ENCODE data around the gene C9.

DNA sequence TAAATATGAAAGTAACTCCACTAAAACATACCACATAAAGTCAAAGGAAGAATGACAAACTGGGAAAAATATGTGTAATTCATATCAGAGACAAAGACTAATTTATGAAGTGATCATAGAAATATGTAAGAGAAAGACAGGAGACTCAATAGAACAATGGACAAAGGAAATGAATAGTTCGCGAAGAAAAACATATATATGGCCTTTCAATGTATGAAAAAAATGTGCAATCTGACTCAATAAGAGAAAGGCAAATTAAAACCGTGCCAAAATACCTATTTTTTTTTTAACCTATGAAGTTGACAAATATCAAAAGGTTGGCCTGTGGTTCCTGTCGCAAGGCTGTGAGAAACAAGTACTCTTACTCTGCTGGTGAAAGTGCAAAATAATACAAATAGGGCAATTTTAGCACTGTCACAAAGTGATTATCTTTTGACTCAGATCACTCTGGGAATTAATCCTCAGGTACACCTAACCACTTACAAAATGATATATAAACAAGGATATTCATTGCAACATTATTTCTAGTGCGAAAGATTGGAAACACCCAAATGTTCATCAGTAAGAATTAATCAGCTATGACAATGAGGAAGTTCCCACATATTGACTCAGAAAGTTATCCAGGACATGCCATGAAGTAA, 3.7 kb downstream of the C9 start:
- TF ChIP-seq, protein P1, sequence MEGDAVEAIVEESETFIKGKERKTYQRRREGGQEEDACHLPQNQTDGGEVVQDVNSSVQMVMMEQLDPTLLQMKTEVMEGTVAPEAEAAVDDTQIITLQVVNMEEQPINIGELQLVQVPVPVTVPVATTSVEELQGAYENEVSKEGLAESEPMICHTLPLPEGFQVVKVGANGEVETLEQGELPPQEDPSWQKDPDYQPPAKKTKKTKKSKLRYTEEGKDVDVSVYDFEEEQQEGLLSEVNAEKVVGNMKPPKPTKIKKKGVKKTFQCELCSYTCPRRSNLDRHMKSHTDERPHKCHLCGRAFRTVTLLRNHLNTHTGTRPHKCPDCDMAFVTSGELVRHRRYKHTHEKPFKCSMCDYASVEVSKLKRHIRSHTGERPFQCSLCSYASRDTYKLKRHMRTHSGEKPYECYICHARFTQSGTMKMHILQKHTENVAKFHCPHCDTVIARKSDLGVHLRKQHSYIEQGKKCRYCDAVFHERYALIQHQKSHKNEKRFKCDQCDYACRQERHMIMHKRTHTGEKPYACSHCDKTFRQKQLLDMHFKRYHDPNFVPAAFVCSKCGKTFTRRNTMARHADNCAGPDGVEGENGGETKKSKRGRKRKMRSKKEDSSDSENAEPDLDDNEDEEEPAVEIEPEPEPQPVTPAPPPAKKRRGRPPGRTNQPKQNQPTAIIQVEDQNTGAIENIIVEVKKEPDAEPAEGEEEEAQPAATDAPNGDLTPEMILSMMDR (conservative IDR thresholded peaks at IDR 0.05; ENCODE audit: low read depth in 2 of 2) = no peak
- TF ChIP-seq POLR2AphosphoS5 (IDR thresholded peaks at IDR 0.05; ENCODE audit: low read depth) (no peak), EZH2 (IDR thresholded peaks at IDR 0.05; ENCODE audit: low read depth, unreplicated experiment) (no peak), JUNB (IDR thresholded peaks at IDR 0.05; ENCODE audit: unreplicated experiment) (no peak), EZH2phosphoT487 (IDR thresholded peaks at IDR 0.05; ENCODE audit: unreplicated experiment) (no peak), CREB1 (CRISPR knock-in tag; IDR thresholded peaks at IDR 0.05; ENCODE audit: low read depth) (no peak), ZNF331 (CRISPR knock-in tag; IDR thresholded peaks at IDR 0.05; ENCODE audit: low read depth) (no peak)

Measured in GM23338 (cell line).